ENCODE results near the gene DDX53. TPM values are rescaled to one million over a fixed set of nuclear protein-coding genes. Genes with fewer than 3 reads are reported as not detected.

Gene DDX53
- not detected for total RNA-seq

GRCh38 chrX:22999696-23000223 lies at the start of gene DDX53:
DDX53 (plus strand) TSS chrX:22999960; CDS start chrX:23000058, 98 bp downstream.
- no peak for DNase-seq (ENCODE audit: low spot score)
- no peak for ATAC-seq

GRCh38 chrX:22950269-22951266 lies 49.2 kb upstream of the DDX53 start:
- ATAC-seq (no peak), DNase-seq (ENCODE audit: low spot score) (no peak)

- DNase-seq (ENCODE audit: low spot score) (no peak), ATAC-seq (no peak)
These were observed 47.8 kb upstream of the DDX53 start for GRCh38 chrX:22952010-22952409.

GRCh38 chrX:22958250-22958649 lies 41.5 kb upstream of the DDX53 start:
- ATAC-seq, result no peak

GRCh38 chrX:22959204-22959920 lies 40.4 kb upstream of the DDX53 start:
- ATAC-seq, result no peak
- no peak for DNase-seq (ENCODE audit: low spot score)

More at GRCh38 chrX:22958250-22958649, 41.5 kb upstream of the DDX53 start:
- no peak for DNase-seq (ENCODE audit: low spot score)

- no peak for ATAC-seq
- DNase-seq (ENCODE audit: low spot score), result no peak
These were observed 36.6 kb upstream of the DDX53 start for GRCh38 chrX:22963196-22963595.

- DNase-seq (ENCODE audit: low spot score), result no peak
- no peak for ATAC-seq
These were observed 31.3 kb upstream of the DDX53 start for GRCh38 chrX:22968494-22968893.

GRCh38 chrX:22969411-22969810 lies 30.3 kb upstream of the DDX53 start:
- no peak for ATAC-seq
- no peak for DNase-seq (ENCODE audit: low spot score)

- ATAC-seq (no peak), DNase-seq (ENCODE audit: low spot score) (no peak)
These were observed 28.9 kb upstream of the DDX53 start for GRCh38 chrX:22970861-22971260.

- DNase-seq (ENCODE audit: low spot score) (no peak), ATAC-seq (no peak)
These were observed 25.1 kb upstream of the DDX53 start for GRCh38 chrX:22974616-22975015.

GRCh38 chrX:22975786-22976185 lies 24.0 kb upstream of the DDX53 start:
- DNase-seq (ENCODE audit: low spot score) (no peak), ATAC-seq (no peak)

GRCh38 chrX:22985958-22986357 lies 13.8 kb upstream of the DDX53 start:
- no peak for DNase-seq (ENCODE audit: low spot score)
- ATAC-seq, result no peak

- ATAC-seq, result no peak
- DNase-seq (ENCODE audit: low spot score), result no peak
These were observed 12.3 kb upstream of the DDX53 start for GRCh38 chrX:22987452-22987851.

GRCh38 chrX:23003116-23003515 lies 3.4 kb downstream of the DDX53 start:
- DNase-seq (ENCODE audit: low spot score) (no peak), ATAC-seq (no peak)

GRCh38 chrX:23008431-23009099 lies 8.8 kb downstream of the DDX53 start:
- no peak for ATAC-seq

GRCh38 chrX:23012162-23012561 lies 12.4 kb downstream of the DDX53 start:
- no peak for DNase-seq (ENCODE audit: low spot score)
- ATAC-seq, result no peak

More at GRCh38 chrX:23008431-23009099, 8.8 kb downstream of the DDX53 start:
- no peak for DNase-seq (ENCODE audit: low spot score)

GRCh38 chrX:23012636-23013035 lies 12.9 kb downstream of the DDX53 start:
- ATAC-seq (no peak), DNase-seq (ENCODE audit: low spot score) (no peak)

- DNase-seq (ENCODE audit: low spot score) (no peak), ATAC-seq (no peak)
These were observed 13.6 kb downstream of the DDX53 start for GRCh38 chrX:23013366-23013765.

- ATAC-seq (no peak), DNase-seq (ENCODE audit: low spot score) (no peak)
These were observed 31.8 kb downstream of the DDX53 start for GRCh38 chrX:23031600-23031999.

- no peak for DNase-seq (ENCODE audit: low spot score)
- no peak for ATAC-seq
These were observed 35.7 kb downstream of the DDX53 start for GRCh38 chrX:23035493-23035892.

GRCh38 chrX:23046443-23046842 lies 46.7 kb downstream of the DDX53 start:
- no peak for ATAC-seq
- DNase-seq (ENCODE audit: low spot score), result no peak
